HG03354 (cell line): ENCODE data around the gene MYOM1.
A peak's percentile ranks its signal among the peaks of the same experiment; 100 is the strongest.

Experiments
- ATAC-seq: cut with Tn5 transposase; IDR thresholded peaks from one replicate; pipeline ENCODE4 v1.9.1; 2021; ENCODE audit warnings: mild to moderate bottlenecking; ENCODE audit not compliant: unreplicated experiment, poor library complexity, severe bottlenecking

MYOM1 gene

GRCh38 chr18:3157606-3158005, 62.2 kb downstream of the MYOM1 start:
- ATAC-seq = no peak

- ATAC-seq = no peak
Measured at GRCh38 chr18:3157086-3157485, 62.7 kb downstream of the MYOM1 start.

- no peak for ATAC-seq
Measured at GRCh38 chr18:3156325-3156640, 63.5 kb downstream of the MYOM1 start.

- ATAC-seq = no peak
Measured at GRCh38 chr18:3154214-3154613, 65.6 kb downstream of the MYOM1 start.

GRCh38 chr18:3153107-3153704, 66.6 kb downstream of the MYOM1 start:
- peak; percentile 88 for ATAC-seq

GRCh38 chr18:3152294-3152693, 67.5 kb downstream of the MYOM1 start:
- ATAC-seq = no peak

GRCh38 chr18:3151399-3152264, 68.1 kb downstream of the MYOM1 start:
- ATAC-seq = no peak

- ATAC-seq = no peak
Measured at GRCh38 chr18:3150688-3151087, 69.1 kb downstream of the MYOM1 start.

- ATAC-seq = no peak
Measured at GRCh38 chr18:3150274-3150673, 69.5 kb downstream of the MYOM1 start.

- no peak for ATAC-seq
Measured at GRCh38 chr18:3148930-3149535, 70.7 kb downstream of the MYOM1 start.

GRCh38 chr18:3147935-3148554, 71.7 kb downstream of the MYOM1 start:
- ATAC-seq = no peak

- ATAC-seq = no peak
Measured at GRCh38 chr18:3140986-3141639, 78.7 kb downstream of the MYOM1 start.

GRCh38 chr18:3140342-3140741, 79.4 kb downstream of the MYOM1 start:
- no peak for ATAC-seq

GRCh38 chr18:3139406-3139805, 80.4 kb downstream of the MYOM1 start:
- ATAC-seq = no peak

- no peak for ATAC-seq
Measured at GRCh38 chr18:3138274-3138975, 81.3 kb downstream of the MYOM1 start.

GRCh38 chr18:3135536-3135935, 84.2 kb downstream of the MYOM1 start:
- ATAC-seq = no peak

GRCh38 chr18:3132700-3133099, 87.1 kb downstream of the MYOM1 start:
- no peak for ATAC-seq

GRCh38 chr18:3130344-3130743, 89.4 kb downstream of the MYOM1 start:
- no peak for ATAC-seq

GRCh38 chr18:3129053-3129864, 90.5 kb downstream of the MYOM1 start:
- ATAC-seq = peak; percentile 99
